ENCODE data around the gene PLA2G4E. TPM values are rescaled to one million over a fixed set of nuclear protein-coding genes. Genes with fewer than 3 reads are reported as not detected.

PLA2G4E gene
- total RNA-seq, 4 donors from 2014 or later, result not detected

DNA sequence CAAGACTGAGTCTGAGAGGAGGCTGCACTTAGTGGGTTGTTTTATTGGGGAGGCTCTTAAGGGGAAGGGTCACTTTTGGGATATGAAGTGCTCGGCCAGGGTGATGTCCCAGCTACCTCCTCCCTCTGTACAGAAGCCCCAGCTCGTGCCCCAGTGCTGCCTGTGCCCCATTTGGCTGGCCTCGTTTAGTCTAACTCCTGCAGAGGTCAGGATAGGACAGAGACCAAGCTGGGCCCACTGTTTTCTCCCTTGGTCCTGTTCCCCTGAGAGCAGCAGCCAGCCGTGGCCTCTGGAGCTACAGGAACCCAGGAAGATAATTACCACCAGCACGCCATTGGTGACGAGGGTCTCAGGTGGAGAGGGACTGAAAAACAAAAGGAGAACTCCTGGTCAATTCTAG is 18.5 kb downstream of the PLA2G4E start:
- no peaks in the 10 kb centered on the region for H3K27me3 ChIP-seq
- DNase-seq (ENCODE audit: low spot score in 2 of 2), result no peak
- no peak overlapping the region for H3K27ac ChIP-seq
- H3K4me1 ChIP-seq, result no peaks in the 10 kb centered on the region
- no peak for TF ChIP-seq EP300 (IDR thresholded peaks at IDR 0.05)
- TF ChIP-seq, protein P1, sequence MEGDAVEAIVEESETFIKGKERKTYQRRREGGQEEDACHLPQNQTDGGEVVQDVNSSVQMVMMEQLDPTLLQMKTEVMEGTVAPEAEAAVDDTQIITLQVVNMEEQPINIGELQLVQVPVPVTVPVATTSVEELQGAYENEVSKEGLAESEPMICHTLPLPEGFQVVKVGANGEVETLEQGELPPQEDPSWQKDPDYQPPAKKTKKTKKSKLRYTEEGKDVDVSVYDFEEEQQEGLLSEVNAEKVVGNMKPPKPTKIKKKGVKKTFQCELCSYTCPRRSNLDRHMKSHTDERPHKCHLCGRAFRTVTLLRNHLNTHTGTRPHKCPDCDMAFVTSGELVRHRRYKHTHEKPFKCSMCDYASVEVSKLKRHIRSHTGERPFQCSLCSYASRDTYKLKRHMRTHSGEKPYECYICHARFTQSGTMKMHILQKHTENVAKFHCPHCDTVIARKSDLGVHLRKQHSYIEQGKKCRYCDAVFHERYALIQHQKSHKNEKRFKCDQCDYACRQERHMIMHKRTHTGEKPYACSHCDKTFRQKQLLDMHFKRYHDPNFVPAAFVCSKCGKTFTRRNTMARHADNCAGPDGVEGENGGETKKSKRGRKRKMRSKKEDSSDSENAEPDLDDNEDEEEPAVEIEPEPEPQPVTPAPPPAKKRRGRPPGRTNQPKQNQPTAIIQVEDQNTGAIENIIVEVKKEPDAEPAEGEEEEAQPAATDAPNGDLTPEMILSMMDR (IDR thresholded peaks at IDR 0.05), result no peak
- no peak for TF ChIP-seq POLR2A (IDR thresholded peaks at IDR 0.05)
- H3K4me3 ChIP-seq, result no peak overlapping the region
- H3K36me3 ChIP-seq, result no peaks in the 10 kb centered on the region
- 67 to 84% methylated on average over 5 to 6 of the region's 6 CpGs for WGBS, 2 donors
- peaks cover 0 to 10% (median 0%) of the 10 kb centered on the region in 4 donors for H3K9me3 ChIP-seq

DNA sequence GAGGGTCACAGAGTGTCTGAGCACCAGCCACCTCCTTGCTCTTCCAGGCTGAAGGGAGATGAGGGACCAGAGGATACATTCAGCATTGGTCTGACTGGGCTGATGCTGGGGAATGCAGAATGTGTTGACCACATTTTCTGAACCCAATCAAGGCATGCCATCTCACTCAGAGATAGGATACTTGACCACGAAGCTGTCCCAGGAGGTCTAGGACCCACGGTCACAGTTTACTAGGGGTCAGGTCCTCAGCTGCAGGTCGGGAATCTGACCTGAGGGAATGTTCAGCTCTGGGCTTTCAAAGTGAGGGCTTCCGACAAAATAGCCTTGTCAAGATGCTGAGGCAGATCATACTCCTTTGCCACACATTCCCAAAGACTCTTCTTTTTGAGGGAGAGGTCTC is 19.6 kb downstream of the PLA2G4E start:
- Histone ChIP-seq H3K36me3 (no peaks in the 10 kb centered on the region), H3K4me1 (no peaks in the 10 kb centered on the region), H3K9me3 (peaks cover 0 to 1% (median 0%) of the 10 kb centered on the region in 4 donors), H3K4me3 (no peak overlapping the region), H3K27ac (no peak overlapping the region), H3K27me3 (no peaks in the 10 kb centered on the region)
- 56 to 58% methylated on average over 4 of the region's 4 CpGs for WGBS, 2 donors
- DNase-seq (ENCODE audit: low spot score in 2 of 2), result no peak
- no peak for TF ChIP-seq POLR2A (IDR thresholded peaks at IDR 0.05)

DNA sequence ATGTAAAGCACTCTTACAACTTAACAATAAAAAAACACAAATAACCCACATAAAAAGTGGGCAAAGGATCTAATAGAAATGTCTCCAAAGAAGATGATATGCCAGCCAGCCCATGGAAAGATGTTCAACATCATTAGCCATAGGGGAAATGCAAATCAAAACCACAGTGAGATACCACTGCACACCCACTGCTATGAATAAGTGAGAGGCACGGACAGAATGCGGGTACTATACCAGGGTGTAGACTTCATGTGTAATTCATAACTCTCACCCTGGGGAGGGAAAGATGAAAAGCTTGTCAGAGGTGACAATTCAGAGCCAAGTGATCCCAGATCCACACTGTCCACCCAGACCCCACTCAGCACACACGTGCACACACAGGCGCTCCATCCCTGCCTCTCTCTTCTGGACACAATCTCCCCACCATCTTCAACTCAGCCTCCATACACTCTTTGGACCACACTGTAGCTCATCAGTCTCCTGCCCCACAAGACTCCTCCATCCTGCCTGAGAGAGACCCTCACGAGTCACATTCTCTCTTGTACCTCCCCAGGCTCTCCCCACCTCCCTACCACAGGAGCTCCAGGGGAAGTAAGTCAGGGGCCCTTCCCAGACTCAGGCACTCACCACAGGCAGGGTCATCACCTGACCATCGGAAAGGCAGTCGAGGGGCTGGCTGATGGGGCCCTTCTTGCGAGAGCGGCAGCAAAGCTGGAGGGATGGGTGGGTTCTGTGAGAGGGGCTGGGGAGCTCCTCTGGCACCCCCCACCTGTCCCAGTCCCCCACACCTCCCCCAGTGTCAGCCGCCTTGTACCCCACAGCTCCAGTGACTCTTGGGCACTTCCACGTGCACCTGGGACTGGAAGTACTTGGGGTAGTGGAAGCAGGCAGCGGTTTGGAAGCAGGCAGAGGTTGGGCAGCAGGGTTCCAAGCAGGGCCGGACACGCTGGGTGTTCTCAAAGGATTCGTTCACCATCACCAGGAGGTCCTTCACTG is 21.3 kb downstream of the PLA2G4E start:
- no peak for DNase-seq (ENCODE audit: low spot score in 2 of 2)

DNA sequence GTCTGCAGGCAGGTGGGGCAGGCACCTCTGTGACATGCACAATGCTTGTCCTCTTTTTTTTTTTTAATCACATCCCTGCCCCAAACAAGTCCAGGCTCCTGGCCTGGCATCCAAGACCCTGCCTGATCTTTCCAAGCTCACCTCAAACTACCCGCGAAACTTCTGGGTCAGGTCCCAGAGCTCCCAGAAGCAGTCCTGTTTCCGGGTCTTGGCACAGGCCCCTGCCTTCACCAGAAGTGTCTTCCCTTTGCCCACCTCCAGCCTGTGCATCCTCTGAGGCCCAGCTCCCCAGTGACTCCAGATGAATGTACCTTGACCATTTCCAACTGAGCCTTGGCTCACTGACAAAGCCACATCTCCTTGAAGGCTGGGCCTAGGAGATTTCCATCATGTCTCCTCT is 23.0 kb downstream of the PLA2G4E start:
- Histone ChIP-seq H3K4me1 (no peaks in the 10 kb centered on the region), H3K9me3 (no peaks in the 10 kb centered on the region), H3K36me3 (no peaks in the 10 kb centered on the region), H3K27me3 (no peaks in the 10 kb centered on the region), H3K4me3 (no peak overlapping the region), H3K27ac (no peak overlapping the region)
- TF ChIP-seq, protein P1 (IDR thresholded peaks at IDR 0.05), result no peak
- TF ChIP-seq EP300 (IDR thresholded peaks at IDR 0.05), result no peak
- TF ChIP-seq POLR2A (IDR thresholded peaks at IDR 0.05), result no peak
- DNase-seq (ENCODE audit: low spot score in 2 of 2), result no peak
- WGBS, 2 donors, result 77 to 80% methylated on average over 3 of the region's 3 CpGs

More for the DNA sequence above, 21.3 kb downstream of the PLA2G4E start:
- Histone ChIP-seq H3K36me3 (no peaks in the 10 kb centered on the region), H3K27ac (no peak overlapping the region), H3K27me3 (no peaks in the 10 kb centered on the region), H3K4me1 (no peaks in the 10 kb centered on the region), H3K9me3 (no peaks in the 10 kb centered on the region), H3K4me3 (no peak overlapping the region)
- 81 to 85% methylated on average over 15 of the region's 15 CpGs for WGBS, 2 donors
- TF ChIP-seq EP300 (IDR thresholded peaks at IDR 0.05) (no peak), POLR2A (IDR thresholded peaks at IDR 0.05) (no peak)
- TF ChIP-seq, protein P1 (IDR thresholded peaks at IDR 0.05), result no peak

DNA sequence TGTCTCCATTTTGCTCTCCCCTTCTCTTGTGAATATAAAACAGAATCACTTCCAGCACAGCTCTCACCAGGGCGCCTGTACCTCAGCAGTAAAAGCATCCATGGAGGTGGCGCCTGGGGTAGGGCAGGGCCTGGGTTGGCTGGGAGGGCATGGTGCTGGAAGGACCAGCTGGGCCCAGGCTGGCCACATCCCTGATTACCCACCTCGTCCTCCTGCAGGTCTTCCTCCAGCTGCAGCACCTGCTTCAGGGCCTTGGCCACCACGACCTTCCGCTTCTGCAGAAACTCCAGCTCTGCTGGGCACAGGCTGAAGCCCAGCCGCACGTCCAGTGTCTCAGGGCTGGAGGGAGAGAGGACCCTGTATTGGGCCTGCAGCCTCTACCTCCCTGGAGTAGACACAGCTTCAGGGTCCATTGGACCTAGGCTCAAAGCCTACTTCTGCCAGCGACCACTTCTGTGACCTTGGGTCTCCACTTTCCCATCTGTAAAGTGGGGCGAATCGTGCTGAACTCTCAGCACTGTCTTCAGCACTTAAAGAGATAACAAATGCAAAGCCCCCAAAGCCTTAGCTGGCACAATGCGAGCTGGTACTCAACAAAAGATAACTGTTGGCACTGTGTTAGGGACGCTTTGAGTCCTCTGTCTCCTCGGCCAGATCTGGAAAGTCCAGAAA is 23.8 kb downstream of the PLA2G4E start:
- Histone ChIP-seq H3K27ac (no peak overlapping the region), H3K27me3 (no peaks in the 10 kb centered on the region), H3K4me3 (no peak overlapping the region), H3K9me3 (no peaks in the 10 kb centered on the region), H3K4me1 (no peaks in the 10 kb centered on the region), H3K36me3 (no peaks in the 10 kb centered on the region)
- TF ChIP-seq, protein P1 (IDR thresholded peaks at IDR 0.05), result no peak
- TF ChIP-seq POLR2A (IDR thresholded peaks at IDR 0.05) (no peak), EP300 (IDR thresholded peaks at IDR 0.05) (no peak)
- DNase-seq (ENCODE audit: low spot score in 2 of 2), result no peak
- 89% methylated on average over 9 to 12 of the region's 13 CpGs for WGBS, 2 donors
